Natural killer cell treated with Interleukin-12 subunit alpha and Interleukin-12 subunit beta and Interleukin-15 and Interleukin-18, amount 100 ng/mL, for 72 hours (primary cell): Measurements from ENCODE around the gene P2RY2. TPM values are rescaled to one million over a fixed set of nuclear protein-coding genes. Genes with fewer than 3 reads are reported as not detected.
"Not testable (repeated sequence)": the region's sequence is repeated elsewhere in the genome, so short reads cannot be mapped to it uniquely, and the experiment has no call there.

Source experiments
- ATAC-seq, 2 donors: fragments of 150-1000 bp; cut with Tn5 transposase in 1 of 2; sonication (Bioruptor Pico), chemical (Tn5 transposase) in 1 of 2; 2 replicates each; pipeline ENCODE4 v1.10.0; 2021
- DNase-seq: peaks from one replicate; pipeline ENCODE4 v3.0.0; 2022; ENCODE audit warnings: low spot score
- H3K27ac Mint-ChIP-seq, 2 donors: 1 replicate in 1 of 2; 2 replicates in 1 of 2; pipeline ENCODE4 v1.8.0; 2022; ENCODE audit warnings: mixed read lengths in 2 of 2, mild to moderate bottlenecking in 1 of 2, moderate library complexity in 1 of 2
- H3K27me3 Mint-ChIP-seq, 2 donors: 1 replicate in 1 of 2; 2 replicates in 1 of 2; pipeline ENCODE4 v1.8.0; 2022; ENCODE audit warnings: mixed read lengths in 2 of 2
- H3K36me3 Mint-ChIP-seq: one replicate; pipeline ENCODE4 v1.8.0; 2022; ENCODE audit warnings: mixed read lengths
- H3K4me1 Mint-ChIP-seq, 2 donors: 1 replicate in 1 of 2; 2 replicates in 1 of 2; pipeline ENCODE4 v1.8.0; 2022; ENCODE audit warnings: low read depth in 2 of 2, mixed read lengths in 2 of 2, mild to moderate bottlenecking in 1 of 2
- H3K4me3 Mint-ChIP-seq: one replicate; pipeline ENCODE4 v1.8.0; 2022; ENCODE audit warnings: mixed read lengths
- H3K9me3 Mint-ChIP-seq: 2 replicates; pipeline ENCODE4 v1.8.0; 2022; ENCODE audit warnings: mixed read lengths
- total RNA-seq, 2 donors: library from RNA; stranded (reverse); gene quantifications; one replicate each; pipeline ENCODE4 v1.2.3, GENCODE V29; 2022

The P2RY2 gene
- total RNA-seq, 2 donors from 2014 or later = 0.20 TPM; not detected in 1

DNA sequence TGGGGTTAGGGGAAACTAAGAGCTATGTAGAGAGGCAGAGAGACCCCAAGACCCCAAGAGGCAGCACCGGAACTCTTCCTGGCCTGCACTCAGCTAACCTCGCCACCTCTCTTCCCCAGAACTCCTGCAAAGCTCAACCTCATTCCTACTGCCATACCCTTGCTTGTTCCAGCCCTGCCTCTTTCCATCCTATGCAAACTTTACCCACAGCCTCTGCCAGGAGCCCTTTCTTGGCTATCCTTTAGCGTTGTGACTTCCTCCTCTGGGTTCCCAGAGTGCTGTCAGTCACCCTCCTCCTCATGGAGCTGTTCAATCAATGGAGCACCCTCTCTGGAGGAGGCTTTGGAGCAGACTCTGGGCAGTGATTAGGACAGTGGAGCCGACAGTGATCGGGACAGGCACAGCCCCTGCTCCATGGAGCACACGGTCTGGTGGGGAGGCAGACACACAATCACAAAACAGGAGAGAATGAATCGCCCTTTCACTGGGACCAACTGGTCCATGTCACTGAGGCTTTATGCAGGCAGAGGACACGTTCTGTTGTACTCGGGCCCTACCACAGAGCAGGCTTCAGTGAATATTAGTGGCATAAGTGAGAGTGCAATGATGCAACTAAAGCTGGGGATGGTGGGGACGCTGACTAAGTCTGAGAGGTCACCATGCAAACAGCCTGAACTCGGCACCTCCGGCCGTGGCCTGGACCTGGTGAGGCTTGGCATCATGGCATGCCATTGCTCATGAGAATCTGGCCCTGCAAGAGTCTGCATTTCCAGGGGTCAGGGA is 24.6 kb upstream of the P2RY2 start:
- H3K27ac Mint-ChIP-seq = no peak overlapping the region
- no peaks in the 10 kb centered on the region for H3K36me3 Mint-ChIP-seq
- ATAC-seq (peak in 1 of 2 donors; percentile 29), DNase-seq (no peak)
- no peak overlapping the region for H3K4me3 Mint-ChIP-seq
- H3K9me3 Mint-ChIP-seq = no peaks in the 10 kb centered on the region
- peaks cover 0 to 6% of the 10 kb centered on the region in 2 donors for H3K27me3 Mint-ChIP-seq
- H3K4me1 Mint-ChIP-seq = no peaks in the 10 kb centered on the region

DNA sequence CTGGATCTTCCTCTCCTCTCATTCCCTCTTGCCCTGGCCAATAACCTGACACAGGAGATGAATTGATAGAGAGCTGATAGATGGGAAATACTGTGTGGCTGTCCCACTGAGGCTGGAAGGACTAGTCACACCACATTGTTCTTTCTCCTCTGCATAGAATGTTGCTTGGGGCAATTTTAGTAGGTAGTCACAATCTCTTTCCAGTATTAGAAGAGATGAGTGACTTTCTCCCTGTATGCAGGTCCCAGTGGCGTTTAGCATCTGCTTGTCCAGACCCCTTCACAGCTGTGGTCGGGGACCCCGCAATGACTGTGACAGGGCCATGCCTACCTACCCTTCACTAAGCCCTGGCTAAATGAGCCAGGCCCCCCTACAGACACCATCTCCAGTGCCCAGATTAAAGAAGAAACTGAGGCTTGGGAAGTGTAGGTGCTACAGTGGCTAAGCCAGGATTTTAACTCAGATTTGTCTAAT is 24.0 kb upstream of the P2RY2 start:
- no peaks in the 10 kb centered on the region for H3K9me3 Mint-ChIP-seq
- H3K27me3 Mint-ChIP-seq = peaks cover 0 to 6% of the 10 kb centered on the region in 2 donors
- H3K4me1 Mint-ChIP-seq = no peaks in the 10 kb centered on the region
- H3K36me3 Mint-ChIP-seq = no peaks in the 10 kb centered on the region
- no peak for DNase-seq
- ATAC-seq = no peak
- no peak overlapping the region for H3K4me3 Mint-ChIP-seq
- H3K27ac Mint-ChIP-seq = no peak overlapping the region

DNA sequence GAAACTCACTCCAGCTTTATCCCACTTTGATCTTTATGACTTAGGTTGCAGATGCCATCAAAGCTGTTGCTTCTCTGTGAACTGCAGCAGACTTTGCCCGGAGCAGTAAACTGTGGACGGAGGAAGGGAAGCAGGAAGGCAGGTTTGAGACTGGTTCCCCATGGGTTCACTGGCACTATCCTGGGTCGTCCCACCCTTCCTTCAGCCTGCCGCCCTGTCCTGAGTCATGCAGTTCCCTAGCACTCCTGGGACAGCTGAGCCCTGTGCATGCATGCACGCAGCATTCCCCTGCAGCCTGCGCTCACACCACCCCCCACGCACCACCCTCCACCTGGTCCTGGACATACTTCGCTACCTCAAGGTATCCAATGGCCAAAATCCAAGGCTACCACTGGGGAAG is 23.5 kb upstream of the P2RY2 start:
- no peak for DNase-seq

DNA sequence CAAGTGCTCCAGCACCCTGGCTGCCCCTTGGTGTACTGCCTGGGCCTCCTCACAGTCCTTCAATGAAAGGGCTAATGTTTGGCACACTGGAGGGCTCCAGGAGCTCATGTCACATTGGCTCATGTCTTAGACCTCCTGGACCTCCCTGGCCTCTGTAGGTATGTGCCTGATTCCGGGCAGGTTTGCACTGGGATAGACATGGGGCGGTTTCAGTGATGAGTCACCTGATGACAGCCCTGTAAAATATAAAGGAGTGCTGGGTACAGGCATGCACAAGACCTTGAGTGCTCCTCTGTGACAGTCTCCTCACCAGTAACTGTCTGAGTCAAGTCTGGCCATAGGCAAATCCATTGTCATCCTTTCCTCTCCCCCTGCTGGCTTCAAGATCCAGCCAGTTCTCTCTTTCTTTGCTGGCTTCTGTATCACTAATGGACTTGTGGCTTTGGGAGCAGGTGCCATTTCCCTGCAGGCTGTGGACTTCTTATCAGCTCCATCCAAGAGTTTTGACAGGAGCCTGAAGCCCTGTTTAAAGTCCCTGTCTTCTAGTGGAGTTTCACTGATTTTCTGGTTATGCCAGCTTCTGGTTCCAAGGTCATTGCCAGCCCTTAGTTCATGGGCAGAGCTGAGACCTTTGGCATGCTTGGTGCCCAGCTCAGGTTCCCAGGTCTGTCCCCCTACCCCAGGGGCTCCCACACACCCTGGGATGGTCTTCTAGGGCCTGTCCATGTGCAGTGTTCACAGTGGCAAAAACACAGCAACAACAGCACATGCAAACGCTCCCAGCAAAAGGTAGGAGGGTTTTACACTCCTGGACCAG is 22.7 kb upstream of the P2RY2 start:
- Mint-ChIP-seq H3K9me3 (no peaks in the 10 kb centered on the region), H3K27ac (no peak overlapping the region), H3K36me3 (no peaks in the 10 kb centered on the region), H3K4me3 (no peak overlapping the region), H3K27me3 (peaks cover 0 to 6% of the 10 kb centered on the region in 2 donors), H3K4me1 (no peaks in the 10 kb centered on the region)
- ATAC-seq = no peak
- DNase-seq = no peak

More for the DNA sequence above, 23.5 kb upstream of the P2RY2 start:
- no peak for ATAC-seq
- Mint-ChIP-seq H3K27me3 (peaks cover 0 to 6% of the 10 kb centered on the region in 2 donors), H3K4me1 (no peaks in the 10 kb centered on the region), H3K27ac (no peak overlapping the region), H3K4me3 (no peak overlapping the region), H3K9me3 (no peaks in the 10 kb centered on the region), H3K36me3 (no peaks in the 10 kb centered on the region)

DNA sequence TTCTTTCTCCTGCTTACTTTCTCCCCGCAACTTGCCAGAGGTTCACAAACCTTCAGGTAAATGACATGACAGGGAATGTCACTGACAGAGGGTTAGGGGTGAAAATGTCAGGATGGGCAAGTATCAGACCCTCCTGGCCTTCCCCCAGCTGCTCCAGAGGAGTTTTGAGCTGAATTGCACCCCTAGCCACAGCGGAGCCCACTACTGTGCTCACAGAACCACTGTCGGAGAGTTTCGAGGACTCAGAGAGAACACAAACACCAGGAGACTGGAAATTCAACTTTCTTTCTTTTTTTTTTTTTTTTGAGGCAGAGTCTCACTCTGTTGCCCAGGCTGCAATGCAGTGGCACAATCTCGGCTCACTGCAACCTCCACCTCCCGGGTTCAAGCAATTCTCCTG is 21.5 kb upstream of the P2RY2 start:
- ATAC-seq = no peak
- DNase-seq = no peak
- no peaks in the 10 kb centered on the region for H3K4me1 Mint-ChIP-seq
- H3K36me3 Mint-ChIP-seq = no peaks in the 10 kb centered on the region
- peaks cover 0 to 6% of the 10 kb centered on the region in 2 donors for H3K27me3 Mint-ChIP-seq
- no peaks in the 10 kb centered on the region for H3K9me3 Mint-ChIP-seq
- no peak overlapping the region for H3K4me3 Mint-ChIP-seq
- no peak overlapping the region for H3K27ac Mint-ChIP-seq

DNA sequence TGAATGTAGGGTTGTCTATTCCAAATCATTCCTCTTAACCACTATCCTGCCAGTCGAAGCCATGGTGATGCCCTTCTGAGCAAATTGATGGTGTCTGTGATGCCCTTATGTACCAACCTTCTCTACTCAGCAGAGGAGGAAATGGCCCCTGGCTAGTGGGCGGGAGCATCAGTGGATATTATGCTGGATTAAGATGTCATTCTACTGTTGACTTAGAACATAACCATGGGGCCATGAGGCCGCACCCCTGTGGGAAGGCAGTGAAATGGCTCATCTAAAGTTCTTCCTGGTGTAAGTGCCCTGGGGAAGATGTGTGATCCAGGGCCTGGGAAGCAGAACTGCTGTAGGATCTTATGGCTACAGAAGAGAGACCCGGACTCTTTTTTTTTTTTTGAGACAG is 20.7 kb upstream of the P2RY2 start:
- no peaks in the 10 kb centered on the region for H3K4me1 Mint-ChIP-seq
- no peaks in the 10 kb centered on the region for H3K9me3 Mint-ChIP-seq
- ATAC-seq = no peak
- peaks cover 0 to 6% of the 10 kb centered on the region in 2 donors for H3K27me3 Mint-ChIP-seq
- H3K36me3 Mint-ChIP-seq = no peaks in the 10 kb centered on the region
- DNase-seq = no peak
- H3K27ac Mint-ChIP-seq = no peak overlapping the region
- no peak overlapping the region for H3K4me3 Mint-ChIP-seq

DNA sequence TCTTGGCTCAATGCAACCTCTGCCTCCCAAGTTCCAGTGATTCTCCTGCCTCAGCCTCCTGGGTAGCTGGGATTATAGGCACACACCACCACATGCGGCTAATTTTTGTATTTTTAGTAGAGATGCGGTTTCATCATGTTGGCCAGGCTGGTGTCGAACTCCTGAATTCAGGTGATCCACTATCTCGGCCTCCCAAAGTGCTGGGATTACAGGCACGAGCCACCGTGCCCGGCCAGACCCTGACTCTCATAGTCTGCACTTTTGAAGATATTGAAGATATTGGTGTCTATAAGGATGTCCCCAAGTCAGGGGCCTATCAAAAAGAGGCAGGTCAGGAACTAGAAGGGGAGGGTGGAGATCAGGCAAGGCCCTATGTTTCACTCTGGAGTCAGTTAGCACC is 20.3 kb upstream of the P2RY2 start:
- not testable (repeated sequence) for H3K27ac Mint-ChIP-seq, ATAC-seq, H3K4me1 Mint-ChIP-seq, H3K4me3 Mint-ChIP-seq, H3K27me3 Mint-ChIP-seq, DNase-seq, H3K9me3 Mint-ChIP-seq, H3K36me3 Mint-ChIP-seq

DNA sequence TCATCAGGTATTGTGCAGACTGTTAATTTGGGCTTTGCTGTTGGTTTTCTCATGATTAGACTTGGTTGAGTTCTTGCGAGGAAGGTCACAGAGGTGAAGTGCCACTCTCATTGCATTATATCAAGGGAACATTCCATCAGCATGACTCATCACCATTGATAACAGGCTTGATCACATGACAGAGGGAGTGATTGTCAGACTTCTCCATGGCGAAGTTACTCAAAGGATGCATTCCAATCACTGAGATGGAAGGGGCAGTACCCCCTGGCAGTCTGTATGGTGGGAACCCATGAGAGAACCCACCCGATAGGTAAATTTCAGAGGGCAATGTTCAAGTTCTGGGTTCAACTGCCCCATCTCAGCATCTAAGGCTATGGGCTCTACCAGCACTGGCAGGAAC is 19.4 kb upstream of the P2RY2 start:
- Mint-ChIP-seq H3K4me3 (no peak overlapping the region), H3K9me3 (no peaks in the 10 kb centered on the region), H3K27ac (no peak overlapping the region), H3K36me3 (no peaks in the 10 kb centered on the region), H3K27me3 (peaks cover 5 to 6% of the 10 kb centered on the region in 2 donors), H3K4me1 (no peaks in the 10 kb centered on the region)
- DNase-seq (no peak), ATAC-seq (no peak)

DNA sequence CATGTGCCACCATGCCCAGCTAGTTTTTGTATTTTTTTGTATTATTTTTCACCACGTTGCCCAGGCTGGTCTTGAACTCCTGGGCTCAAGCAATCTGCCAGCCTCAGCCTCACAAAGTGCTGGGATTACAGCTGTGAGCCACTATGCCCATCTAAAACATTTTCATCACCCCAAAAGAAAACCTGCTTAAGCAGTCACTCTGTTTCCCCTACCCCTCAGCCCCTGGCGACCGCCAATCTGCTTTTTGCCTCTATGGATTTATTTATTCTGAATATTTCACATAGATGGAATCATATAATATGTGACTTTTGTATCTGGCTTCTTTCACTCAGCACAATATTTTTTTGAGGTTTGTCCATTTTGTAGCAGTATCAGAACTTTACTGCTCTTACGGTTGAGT is 18.6 kb upstream of the P2RY2 start:
- H3K36me3 Mint-ChIP-seq = no peaks in the 10 kb centered on the region
- H3K9me3 Mint-ChIP-seq = no peaks in the 10 kb centered on the region
- DNase-seq (no peak), ATAC-seq (no peak)
- peaks cover 5 to 6% of the 10 kb centered on the region in 2 donors for H3K27me3 Mint-ChIP-seq
- H3K4me3 Mint-ChIP-seq = no peak overlapping the region
- no peak overlapping the region for H3K27ac Mint-ChIP-seq
- H3K4me1 Mint-ChIP-seq = no peaks in the 10 kb centered on the region

DNA sequence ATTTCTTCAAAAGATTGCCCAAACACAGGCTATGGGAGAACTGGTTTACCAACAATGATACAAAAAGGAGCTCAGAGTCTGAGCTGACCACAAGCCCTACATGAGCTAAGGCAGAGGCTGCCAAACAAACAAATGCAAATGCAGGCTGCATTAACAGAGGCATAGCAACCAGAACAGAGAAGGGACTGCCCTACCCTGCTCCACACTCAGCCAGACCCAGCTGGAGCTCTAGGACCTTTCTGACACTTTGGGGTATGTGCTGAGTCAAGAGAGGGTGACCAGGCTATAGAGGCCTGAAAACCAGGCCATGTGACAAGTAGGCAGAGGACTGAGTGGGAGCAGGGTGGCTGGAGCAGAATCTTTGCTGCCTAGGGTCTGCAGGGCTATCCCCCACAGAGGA is 17.8 kb upstream of the P2RY2 start:
- DNase-seq (no peak), ATAC-seq (peak in 1 of 2 donors; percentile 40)
- no peaks in the 10 kb centered on the region for H3K9me3 Mint-ChIP-seq
- no peak overlapping the region for H3K4me3 Mint-ChIP-seq
- H3K36me3 Mint-ChIP-seq = no peaks in the 10 kb centered on the region
- no peak overlapping the region for H3K27ac Mint-ChIP-seq
- peaks cover 8 to 9% of the 10 kb centered on the region in 2 donors for H3K27me3 Mint-ChIP-seq
- H3K4me1 Mint-ChIP-seq = no peaks in the 10 kb centered on the region

DNA sequence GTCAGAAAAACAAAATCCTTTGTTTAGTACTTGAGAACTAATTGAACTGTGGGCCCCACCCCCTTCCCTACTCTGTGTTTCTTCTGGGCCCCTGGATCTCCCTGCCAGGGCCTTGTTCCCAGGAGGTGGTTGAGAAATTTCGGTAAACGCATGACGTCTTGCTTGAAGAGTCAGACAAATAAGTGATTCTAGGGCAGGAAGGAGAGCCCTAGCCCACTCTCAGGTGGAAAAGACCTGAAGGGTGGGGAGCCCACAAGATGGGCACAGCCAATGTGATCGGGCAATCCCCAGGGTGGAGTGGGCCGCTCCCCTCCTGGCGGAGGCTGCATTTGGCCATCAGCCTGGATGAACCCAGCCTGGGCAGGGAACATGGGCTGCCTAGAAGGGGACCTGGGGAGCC is 16.8 kb upstream of the P2RY2 start:
- H3K4me3 Mint-ChIP-seq = no peak overlapping the region
- H3K27ac Mint-ChIP-seq = no peak overlapping the region
- peaks cover 12 to 13% of the 10 kb centered on the region in 2 donors for H3K27me3 Mint-ChIP-seq
- H3K36me3 Mint-ChIP-seq = no peaks in the 10 kb centered on the region
- H3K9me3 Mint-ChIP-seq = no peaks in the 10 kb centered on the region
- H3K4me1 Mint-ChIP-seq = no peaks in the 10 kb centered on the region
- DNase-seq (no peak), ATAC-seq (no peak)

DNA sequence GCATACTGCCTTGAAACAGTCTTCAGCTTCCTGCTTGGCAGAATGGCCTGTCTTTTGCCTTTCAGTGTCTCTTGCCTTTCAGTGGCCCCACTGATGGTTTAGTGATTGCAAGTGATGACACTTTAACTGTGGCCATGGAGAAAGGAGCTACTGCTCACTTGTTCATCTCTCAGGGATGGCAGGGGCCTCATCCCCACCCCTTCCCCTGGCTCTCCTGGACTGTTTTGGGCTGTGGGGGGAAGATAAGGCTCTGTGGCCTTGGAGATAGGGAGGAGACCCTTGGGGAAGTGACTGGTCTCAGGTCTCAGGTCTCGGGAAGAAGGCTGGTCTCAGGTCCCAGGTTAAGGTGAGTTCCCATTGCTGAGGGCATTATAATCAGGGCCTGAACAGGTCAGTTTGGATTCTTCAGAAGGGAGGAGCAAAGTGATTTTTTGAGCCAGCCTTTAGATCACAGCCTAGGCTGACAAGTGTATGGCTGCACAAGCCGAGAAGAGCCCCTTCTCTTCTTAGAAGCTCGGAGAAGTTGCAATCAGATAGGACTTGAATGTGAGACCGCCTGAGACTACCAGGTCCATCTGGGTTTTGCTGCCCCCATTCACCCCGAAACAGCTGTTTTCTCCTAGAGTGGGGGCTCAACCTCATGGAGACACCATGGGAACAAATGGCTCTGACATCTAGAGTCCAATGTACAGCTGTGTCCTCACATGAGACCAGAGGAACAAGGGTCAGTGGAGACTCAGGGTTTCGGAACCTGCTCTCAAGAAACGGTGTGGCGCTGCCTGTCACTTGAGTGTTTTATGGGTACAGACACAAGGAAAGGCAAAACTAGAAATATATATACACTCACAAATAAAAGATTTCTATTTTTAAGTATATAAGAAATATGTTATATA is 15.9 kb upstream of the P2RY2 start:
- no peak for ATAC-seq
- no peaks in the 10 kb centered on the region for H3K36me3 Mint-ChIP-seq
- H3K4me3 Mint-ChIP-seq = no peak overlapping the region
- no peak overlapping the region for H3K27ac Mint-ChIP-seq
- DNase-seq = no peak
- no peaks in the 10 kb centered on the region for H3K4me1 Mint-ChIP-seq
- H3K27me3 Mint-ChIP-seq = peaks cover 16 to 18% of the 10 kb centered on the region in 2 donors
- no peaks in the 10 kb centered on the region for H3K9me3 Mint-ChIP-seq

DNA sequence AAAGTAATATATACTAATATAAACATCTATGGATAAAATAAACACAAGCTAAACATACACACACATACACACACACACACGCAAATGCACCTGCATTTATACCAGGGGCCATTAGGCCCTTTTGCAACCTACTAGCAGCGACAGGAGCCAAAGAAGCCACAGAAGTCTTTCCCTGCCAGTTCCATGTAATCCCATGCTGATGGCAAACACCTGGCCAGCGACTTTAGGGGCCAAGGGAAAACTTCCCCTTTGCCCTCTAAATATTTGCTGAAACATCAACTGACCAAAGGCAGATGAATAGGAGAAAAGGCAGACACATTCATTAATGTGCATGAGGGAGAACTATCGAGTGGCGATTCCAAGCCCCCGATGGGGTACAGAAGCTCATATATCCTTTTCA is 14.8 kb upstream of the P2RY2 start:
- no peak for DNase-seq
- Mint-ChIP-seq H3K4me3 (no peak overlapping the region), H3K27ac (no peak overlapping the region), H3K27me3 (peaks cover 16 to 18% of the 10 kb centered on the region in 2 donors), H3K36me3 (no peaks in the 10 kb centered on the region), H3K4me1 (no peaks in the 10 kb centered on the region), H3K9me3 (no peaks in the 10 kb centered on the region)
- no peak for ATAC-seq
